H1 (cell line): ENCODE measurements around the gene BLCAP.

Source experiments
- CTCF ChIP-seq, 3 experiments: IDR thresholded peaks; 1 replicate in 2 of 3; 2 replicates in 1 of 3; pipeline versions ENCODE4 v1.5.1 to v1.6.1; 2011; ENCODE audit warnings: low read length in 3 of 3, mild to moderate bottlenecking in 3 of 3, inconsistent platforms in 2 of 3, low read depth in 1 of 3, moderate library complexity in 1 of 3; ENCODE audit not compliant: insufficient read depth in 1 of 3; ENCODE audit errors: control extremely low read depth in 1 of 3
- EP300 ChIP-seq, 2 experiments: IDR thresholded peaks; 1 replicate in 1 of 2; 2 replicates in 1 of 2; pipeline ENCODE4 v1.6.1; 2011 to 2012; ENCODE audit warnings: low read depth in 2 of 2, low read length in 2 of 2, mild to moderate bottlenecking in 2 of 2, borderline replicate concordance in 1 of 2, inconsistent platforms in 1 of 2, moderate library complexity in 1 of 2
- EZH2 ChIP-seq: fragments of 200-600 bp; sonication (generic); IDR thresholded peaks from 2 replicates; pipeline ENCODE4 v1.7.1; 2012; ENCODE audit warnings: low read depth, mild to moderate bottlenecking, moderate library complexity, low read length, inconsistent platforms; ENCODE audit not compliant: severe bottlenecking
- POLR2A ChIP-seq, 2 experiments: IDR thresholded peaks; 1 replicate in 1 of 2; 2 replicates in 1 of 2; pipeline ENCODE4 v1.6.1; 2011; ENCODE audit warnings: low read depth in 2 of 2, low read length in 2 of 2, mild to moderate bottlenecking in 2 of 2; ENCODE audit errors: control extremely low read depth in 1 of 2
- SIN3A ChIP-seq, 2 experiments: IDR thresholded peaks in 1 of 2; conservative IDR thresholded peaks in 1 of 2; 2 replicates each; pipeline ENCODE4 v1.6.1; 2011 to 2012; ENCODE audit warnings: low read length in 2 of 2, improper control_type of control experiment in 1 of 2, low read depth in 1 of 2, mild to moderate bottlenecking in 1 of 2

DNA sequence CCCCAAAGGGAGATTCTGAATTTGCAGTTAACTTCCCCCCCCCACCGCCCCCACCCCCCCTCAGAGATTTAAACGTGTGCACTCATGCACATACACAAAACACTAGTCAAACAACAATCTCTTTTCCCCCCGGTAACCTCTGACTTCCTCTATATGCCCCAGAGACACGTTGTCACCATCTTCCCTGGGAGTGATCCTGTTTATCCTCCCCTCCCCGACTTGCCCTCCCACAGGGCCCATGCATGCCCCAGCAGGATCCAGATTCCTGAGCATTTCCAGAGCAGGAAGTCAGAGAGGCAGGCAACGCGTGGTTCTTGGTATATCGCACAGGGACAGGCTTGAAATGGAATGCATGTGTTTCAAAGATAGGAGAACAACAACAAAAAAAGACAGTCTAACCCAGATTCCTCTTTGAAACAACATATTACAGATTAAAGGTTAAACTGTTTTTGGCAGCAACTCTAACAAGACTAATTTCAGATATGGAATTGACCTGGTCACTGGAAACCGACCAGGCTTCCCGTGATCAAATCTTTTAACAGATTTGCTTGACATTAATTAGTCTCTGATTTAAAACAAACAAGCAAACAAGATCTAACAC, 1.3 kb downstream of the BLCAP start:
- TF ChIP-seq POLR2A (IDR thresholded peaks at IDR 0.05; ENCODE audit: control extremely low read depth in 1 of 2, low read depth in 2 of 2, low read length in 2 of 2) (0 out of 3 replicates have a peak, but pooled peaks of 1 of the 2 experiments have one; percentile 52), CTCF (IDR thresholded peaks at IDR 0.05; ENCODE audit: control extremely low read depth in 1 of 3, insufficient read depth in 1 of 3, low read depth in 1 of 3, low read length in 3 of 3) (no peak), SIN3A (conservative IDR thresholded peaks at IDR 0.05 in 1 of 2, IDR thresholded peaks at IDR 0.05 in 1 of 2; ENCODE audit: low read depth in 1 of 2, low read length in 2 of 2) (peak; percentile 90 to 97; a peak in 3 of 4 replicates), EZH2 (no peak), EP300 (IDR thresholded peaks at IDR 0.05; ENCODE audit: borderline replicate concordance in 1 of 2, low read depth in 2 of 2, low read length in 2 of 2) (peak in 1 of 2 experiments; percentile 25; a peak in 1 of 3 replicates)
